Stimulated activated CD8-positive, alpha-beta memory T cell treated with anti-CD3 and anti-CD28 coated beads, Interleukin-15, amount 100 ng/mL, for 4 hours (primary cell): ENCODE measurements around the gene ZNF362.

Source experiments
- DNase-seq, 2 donors: peaks; one replicate each; pipeline ENCODE4 v3.0.0-alpha.2; 2020; ENCODE audit warnings: low read depth in 2 of 2

The ZNF362 gene

GRCh38 chr1:33267468-33268205 lies 11.3 kb downstream of the ZNF362 start:
- DNase-seq: no peak

- DNase-seq: no peak
These were observed 12.2 kb downstream of the ZNF362 start for GRCh38 chr1:33268457-33268856.

GRCh38 chr1:33268927-33269610 lies 12.8 kb downstream of the ZNF362 start:
- DNase-seq: no peak

GRCh38 chr1:33269621-33270020 lies 13.3 kb downstream of the ZNF362 start:
- DNase-seq: no peak

GRCh38 chr1:33270379-33270778 lies 14.1 kb downstream of the ZNF362 start:
- DNase-seq: no peak

- DNase-seq: no peak
These were observed 14.6 kb downstream of the ZNF362 start for GRCh38 chr1:33270808-33271465.

GRCh38 chr1:33271666-33272505 lies 15.6 kb downstream of the ZNF362 start:
- DNase-seq: no peak

- DNase-seq: no peak
These were observed 16.2 kb downstream of the ZNF362 start for GRCh38 chr1:33272509-33272908.

GRCh38 chr1:33272930-33273329 lies 16.6 kb downstream of the ZNF362 start:
- no peak for DNase-seq

- no peak for DNase-seq
These were observed 17.1 kb downstream of the ZNF362 start for GRCh38 chr1:33273406-33273805.

GRCh38 chr1:33273961-33274371 lies 17.7 kb downstream of the ZNF362 start:
- DNase-seq: no peak

- no peak for DNase-seq
These were observed 18.2 kb downstream of the ZNF362 start for GRCh38 chr1:33274446-33274845.

GRCh38 chr1:33275195-33275594 lies 18.9 kb downstream of the ZNF362 start:
- no peak for DNase-seq

- DNase-seq: no peak
These were observed 19.6 kb downstream of the ZNF362 start for GRCh38 chr1:33275706-33276572.

GRCh38 chr1:33276573-33277298 lies 20.4 kb downstream of the ZNF362 start:
- no peak for DNase-seq

- no peak for DNase-seq
These were observed 21.3 kb downstream of the ZNF362 start for GRCh38 chr1:33277488-33278084.

- no peak for DNase-seq
These were observed 23.9 kb downstream of the ZNF362 start for GRCh38 chr1:33280091-33280661.

GRCh38 chr1:33281554-33282303 lies 25.4 kb downstream of the ZNF362 start:
- no peak for DNase-seq

GRCh38 chr1:33282791-33283190 lies 26.5 kb downstream of the ZNF362 start:
- DNase-seq: no peak
